Panc1 (cell line): ENCODE measurements around the gene NAA60.

Experiments used
- CTCF ChIP-seq: fragments of 450-650 bp; IDR thresholded peaks from 2 replicates; pipeline ENCODE4 v1.5.1; 2017; ENCODE audit warnings: mild to moderate bottlenecking
- REST ChIP-seq, 2 experiments: IDR thresholded peaks; 2 replicates each; pipeline ENCODE4 v1.6.1; 2011 to 2012; ENCODE audit warnings: low read depth in 2 of 2, control low read depth in 1 of 2, low read length in 1 of 2, mild to moderate bottlenecking in 1 of 2, moderate library complexity in 1 of 2; ENCODE audit not compliant: insufficient read depth in 1 of 2

- TF ChIP-seq CTCF = no peak
- TF ChIP-seq REST (IDR thresholded peaks at IDR 0.05; ENCODE audit: insufficient read depth in 1 of 2, low read depth in 2 of 2, low read length in 1 of 2) = no peak
Measured at GRCh38 chr16:3443108-3444031, at the start of gene NAA60, which contains the start of gene ZNF597.
